Tibial artery (tissue), 4 donors: ENCODE results near the gene NUDT12.

Experiments used
- DNase-seq, 2 donors: peaks; one replicate each; pipeline ENCODE4 v3.0.0-alpha.2; 2019
- H3K27ac ChIP-seq, 2 donors: fragments of 200-600 bp; sonication (generic) in 1 of 2; 1 replicate in 1 of 2; 2 replicates in 1 of 2; pipeline ENCODE4 v1.5.1; 2018 to 2019; ENCODE audit warnings: mild to moderate bottlenecking in 1 of 2
- H3K27me3 ChIP-seq, 2 donors: fragments of 200-600 bp; sonication (generic) in 1 of 2; one replicate each; pipeline versions ENCODE4 v1.5.1 to v1.6.0; 2016 to 2019
- H3K36me3 ChIP-seq, 3 donors: fragments of 200-600 bp; sonication (generic) in 2 of 3; one replicate each; pipeline ENCODE4 v1.5.1; 2016 to 2019; ENCODE audit warnings: mild to moderate bottlenecking in 2 of 3
- H3K4me1 ChIP-seq, 4 donors: fragments of 200-600 bp; sonication (generic) in 2 of 4; 1 replicate in 3 of 4; 2 replicates in 1 of 4; pipeline ENCODE4 v1.5.1; 2016 to 2019
- H3K4me3 ChIP-seq, 2 donors: fragments of 200-600 bp; sonication (generic) in 1 of 2; 1 replicate in 1 of 2; 2 replicates in 1 of 2; pipeline ENCODE4 v1.5.1; 2018 to 2019; ENCODE audit warnings: mild to moderate bottlenecking in 2 of 2
- H3K9me3 ChIP-seq, 3 donors: fragments of 200-600 bp; sonication (generic) in 1 of 3; one replicate each; pipeline ENCODE4 v1.5.1; 2016 to 2019
- intact Hi-C: fragments of 100-400 bp; cut with DNase I; formaldehyde crosslinking; loops from one replicate; pipeline ENCODE4 v1.15.0; 2023; ENCODE audit warnings: low total_unique reads
- TF ChIP-seq, protein P1 (sequence below), 2 experiments: fragments of 200-600 bp in 1 of 2; fragments of 450-650 bp in 1 of 2; IDR thresholded peaks; one replicate each; pipeline ENCODE4 v1.5.1; 2017 to 2019; ENCODE audit warnings: antibody characterized with exemption in 2 of 2, mild to moderate bottlenecking in 1 of 2, moderate library complexity in 1 of 2

NUDT12 gene

DNA sequence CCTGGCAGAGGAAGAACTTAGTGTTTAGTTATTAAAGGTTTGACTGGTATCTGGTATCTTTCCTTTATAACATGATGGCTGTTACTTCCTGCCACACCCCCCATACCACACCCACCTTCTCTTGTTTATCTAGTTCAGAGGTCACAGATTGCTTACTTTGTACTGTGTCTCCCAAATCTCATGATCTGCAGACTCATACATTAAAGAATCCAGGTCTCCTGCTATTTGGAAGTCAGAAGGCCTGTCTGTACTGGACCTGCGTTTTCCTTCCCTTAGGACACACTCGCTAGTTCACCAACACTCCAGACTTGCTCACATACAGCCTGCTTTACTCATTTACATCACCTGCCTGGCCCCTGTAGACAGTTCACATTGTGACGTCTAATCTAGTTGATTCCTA, 39.3 kb downstream of the NUDT12 start:
- Histone ChIP-seq H3K4me3 (no peak overlapping the region), H3K36me3 (no peaks in the 10 kb centered on the region), H3K9me3 (no peaks in the 10 kb centered on the region), H3K4me1 (no peaks in the 10 kb centered on the region), H3K27ac (no peak overlapping the region), H3K27me3 (no peaks in the 10 kb centered on the region)
- TF ChIP-seq, protein P1, sequence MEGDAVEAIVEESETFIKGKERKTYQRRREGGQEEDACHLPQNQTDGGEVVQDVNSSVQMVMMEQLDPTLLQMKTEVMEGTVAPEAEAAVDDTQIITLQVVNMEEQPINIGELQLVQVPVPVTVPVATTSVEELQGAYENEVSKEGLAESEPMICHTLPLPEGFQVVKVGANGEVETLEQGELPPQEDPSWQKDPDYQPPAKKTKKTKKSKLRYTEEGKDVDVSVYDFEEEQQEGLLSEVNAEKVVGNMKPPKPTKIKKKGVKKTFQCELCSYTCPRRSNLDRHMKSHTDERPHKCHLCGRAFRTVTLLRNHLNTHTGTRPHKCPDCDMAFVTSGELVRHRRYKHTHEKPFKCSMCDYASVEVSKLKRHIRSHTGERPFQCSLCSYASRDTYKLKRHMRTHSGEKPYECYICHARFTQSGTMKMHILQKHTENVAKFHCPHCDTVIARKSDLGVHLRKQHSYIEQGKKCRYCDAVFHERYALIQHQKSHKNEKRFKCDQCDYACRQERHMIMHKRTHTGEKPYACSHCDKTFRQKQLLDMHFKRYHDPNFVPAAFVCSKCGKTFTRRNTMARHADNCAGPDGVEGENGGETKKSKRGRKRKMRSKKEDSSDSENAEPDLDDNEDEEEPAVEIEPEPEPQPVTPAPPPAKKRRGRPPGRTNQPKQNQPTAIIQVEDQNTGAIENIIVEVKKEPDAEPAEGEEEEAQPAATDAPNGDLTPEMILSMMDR (IDR thresholded peaks at IDR 0.05) = no peak
- intact Hi-C loops = no loop called here
- no peak for DNase-seq

GRCh38 chr5:103522586-103522985, 40.0 kb downstream of the NUDT12 start:
- DNase-seq = no peak
- no peaks in the 10 kb centered on the region for H3K36me3 ChIP-seq
- H3K4me3 ChIP-seq = no peak overlapping the region
- TF ChIP-seq, protein P1 (IDR thresholded peaks at IDR 0.05) = no peak
- H3K4me1 ChIP-seq = no peaks in the 10 kb centered on the region
- intact Hi-C loops = no loop called here
- no peaks in the 10 kb centered on the region for H3K9me3 ChIP-seq
- no peaks in the 10 kb centered on the region for H3K27me3 ChIP-seq
- no peak overlapping the region for H3K27ac ChIP-seq

DNA sequence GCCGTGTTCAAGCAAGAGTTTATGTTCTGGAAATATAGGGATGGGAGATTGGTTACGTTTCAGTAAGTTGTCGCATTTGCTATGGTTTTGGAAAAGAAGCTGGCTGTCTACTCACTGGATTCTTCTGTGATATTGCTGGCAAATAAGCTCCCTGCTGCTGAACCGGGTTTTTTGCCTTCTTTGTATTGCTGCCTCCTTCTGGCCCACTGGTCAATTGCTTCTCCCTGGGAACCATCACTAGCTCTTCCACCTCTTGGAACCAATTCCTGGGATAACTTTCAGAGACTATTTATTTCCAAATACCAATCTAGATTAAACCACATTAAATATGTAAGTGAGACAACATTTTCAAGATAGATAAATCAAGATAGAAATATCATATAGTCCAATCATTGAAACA, 43.0 kb downstream of the NUDT12 start:
- intact Hi-C loops = no loop called here
- DNase-seq = no peak
- H3K4me1 ChIP-seq = no peaks in the 10 kb centered on the region
- no peaks in the 10 kb centered on the region for H3K36me3 ChIP-seq
- TF ChIP-seq, protein P1 (IDR thresholded peaks at IDR 0.05) = no peak
- H3K9me3 ChIP-seq = no peaks in the 10 kb centered on the region
- H3K27me3 ChIP-seq = no peaks in the 10 kb centered on the region
- H3K4me3 ChIP-seq = no peak overlapping the region
- H3K27ac ChIP-seq = no peak overlapping the region

DNA sequence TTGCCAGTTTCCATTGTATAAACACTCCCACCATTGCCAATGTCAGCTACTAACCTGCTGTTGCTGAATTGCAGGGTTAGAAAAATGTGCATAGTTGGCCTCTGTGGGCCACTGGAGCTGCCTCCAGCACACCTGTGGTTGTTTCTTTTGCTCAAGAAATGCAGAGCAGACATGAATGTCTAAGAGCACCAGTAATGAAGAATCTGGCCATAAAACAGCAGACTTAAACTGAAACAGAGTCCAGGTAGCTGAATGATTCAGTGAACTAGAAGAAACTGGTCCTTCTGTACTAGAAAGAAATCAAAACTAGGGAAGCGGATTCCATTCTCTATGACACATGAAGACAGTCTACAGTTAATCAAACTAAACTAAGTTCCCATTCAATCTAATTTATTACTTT, 48.2 kb downstream of the NUDT12 start:
- no peak overlapping the region for H3K4me3 ChIP-seq
- no peak overlapping the region for H3K27ac ChIP-seq
- TF ChIP-seq, protein P1 (IDR thresholded peaks at IDR 0.05) = no peak

GRCh38 chr5:103513701-103514100, 48.9 kb downstream of the NUDT12 start:
- Histone ChIP-seq H3K36me3 (no peaks in the 10 kb centered on the region), H3K27ac (no peak overlapping the region), H3K9me3 (no peaks in the 10 kb centered on the region), H3K4me3 (no peak overlapping the region), H3K27me3 (no peaks in the 10 kb centered on the region), H3K4me1 (no peaks in the 10 kb centered on the region)
- no peak for DNase-seq
- TF ChIP-seq, protein P1 (IDR thresholded peaks at IDR 0.05) = no peak
- intact Hi-C loops = no loop called here

More for the DNA sequence above, 48.2 kb downstream of the NUDT12 start:
- Histone ChIP-seq H3K4me1 (no peaks in the 10 kb centered on the region), H3K36me3 (no peaks in the 10 kb centered on the region), H3K9me3 (no peaks in the 10 kb centered on the region), H3K27me3 (no peaks in the 10 kb centered on the region)
- intact Hi-C loops = no loop called here
- DNase-seq = no peak

- Histone ChIP-seq H3K9me3 (peaks cover 0 to 4% (median 0%) of the 10 kb centered on the region in 3 donors), H3K36me3 (no peaks in the 10 kb centered on the region), H3K27ac (no peak overlapping the region), H3K4me1 (no peaks in the 10 kb centered on the region), H3K4me3 (no peak overlapping the region), H3K27me3 (no peaks in the 10 kb centered on the region)
- TF ChIP-seq, protein P1 (IDR thresholded peaks at IDR 0.05) = no peak
- intact Hi-C loops = no loop called here
- no peak for DNase-seq
Measured at GRCh38 chr5:103512500-103512899, 50.1 kb downstream of the NUDT12 start.
